ENCODE data around the gene BABAM1. TPM values are rescaled to one million over a fixed set of nuclear protein-coding genes. Genes with fewer than 3 reads are reported as not detected.

The BABAM1 gene
- total RNA-seq, 1 donor from 2014 or later: 92.2 TPM

DNA sequence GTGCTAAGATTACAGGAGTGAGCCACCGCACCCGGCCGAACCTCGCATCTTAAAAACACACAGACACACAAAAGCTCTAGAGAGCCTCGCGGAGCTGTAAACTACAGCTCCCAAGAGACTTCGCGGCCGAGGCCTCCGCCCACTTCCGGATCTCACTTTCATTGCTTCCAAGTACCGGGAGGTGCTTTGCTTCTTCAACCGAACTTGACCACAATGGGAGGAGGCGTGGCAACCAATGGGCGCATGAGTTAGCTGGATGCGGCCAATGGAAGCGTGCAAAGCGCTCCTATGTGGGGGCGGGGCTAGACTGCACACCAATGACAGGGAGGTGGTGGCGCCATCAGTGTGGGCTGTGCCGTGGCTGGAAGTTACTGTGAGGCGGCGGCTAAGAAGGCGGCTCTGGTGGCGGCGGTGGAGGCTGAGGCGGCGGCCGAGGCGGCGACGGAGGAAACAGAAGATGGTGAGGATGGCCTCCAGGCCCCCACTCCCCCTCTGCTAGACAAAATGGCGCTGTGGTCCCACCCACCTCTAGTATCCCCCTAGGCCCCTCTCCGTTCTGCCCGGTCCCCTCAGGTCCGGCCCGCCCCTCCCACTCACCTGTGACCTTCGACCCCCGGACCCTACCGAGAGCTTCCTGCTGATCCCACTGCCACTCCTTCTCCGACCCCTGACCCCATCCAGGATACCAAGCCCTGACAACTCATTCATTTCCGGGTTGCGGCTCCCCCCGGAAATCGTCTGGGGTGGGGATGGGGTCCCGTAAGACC, 42.1 kb downstream of the BABAM1 start, which contains the start of gene DDA1:
DDA1 (plus strand) TSS at position 366 of the 767 bp plus-strand sequence; CDS start at position 458, 92 bp downstream.
- H3K4me1 Mint-ChIP-seq: peaks cover 31% of the 10 kb centered on the region
- TF ChIP-seq, protein P1, sequence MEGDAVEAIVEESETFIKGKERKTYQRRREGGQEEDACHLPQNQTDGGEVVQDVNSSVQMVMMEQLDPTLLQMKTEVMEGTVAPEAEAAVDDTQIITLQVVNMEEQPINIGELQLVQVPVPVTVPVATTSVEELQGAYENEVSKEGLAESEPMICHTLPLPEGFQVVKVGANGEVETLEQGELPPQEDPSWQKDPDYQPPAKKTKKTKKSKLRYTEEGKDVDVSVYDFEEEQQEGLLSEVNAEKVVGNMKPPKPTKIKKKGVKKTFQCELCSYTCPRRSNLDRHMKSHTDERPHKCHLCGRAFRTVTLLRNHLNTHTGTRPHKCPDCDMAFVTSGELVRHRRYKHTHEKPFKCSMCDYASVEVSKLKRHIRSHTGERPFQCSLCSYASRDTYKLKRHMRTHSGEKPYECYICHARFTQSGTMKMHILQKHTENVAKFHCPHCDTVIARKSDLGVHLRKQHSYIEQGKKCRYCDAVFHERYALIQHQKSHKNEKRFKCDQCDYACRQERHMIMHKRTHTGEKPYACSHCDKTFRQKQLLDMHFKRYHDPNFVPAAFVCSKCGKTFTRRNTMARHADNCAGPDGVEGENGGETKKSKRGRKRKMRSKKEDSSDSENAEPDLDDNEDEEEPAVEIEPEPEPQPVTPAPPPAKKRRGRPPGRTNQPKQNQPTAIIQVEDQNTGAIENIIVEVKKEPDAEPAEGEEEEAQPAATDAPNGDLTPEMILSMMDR (IDR thresholded peaks at IDR 0.05; ENCODE audit: unreplicated experiment): no peak
- H3K36me3 Mint-ChIP-seq: peaks cover 7% of the 10 kb centered on the region
- H3K4me3 Mint-ChIP-seq: peak within 1 kb of the TSS; percentile 97
- peak within 1 kb of the TSS; percentile 94 for H3K27ac Mint-ChIP-seq
- H3K27me3 Mint-ChIP-seq (ENCODE audit: low read depth): no peaks in the 10 kb centered on the region
- H3K9me3 Mint-ChIP-seq: no peaks in the 10 kb centered on the region
- peak; percentile 96 to 98 for DNase-seq (ENCODE audit: low spot score in 2 of 2, unreplicated experiment in 2 of 2)

- DNase-seq (ENCODE audit: low spot score in 2 of 2, unreplicated experiment in 2 of 2): no peak
- Mint-ChIP-seq H3K27me3 (ENCODE audit: low read depth) (no peaks in the 10 kb centered on the region), H3K4me1 (peaks cover 28% of the 10 kb centered on the region), H3K4me3 (peak overlapping the region; percentile 97), H3K9me3 (no peaks in the 10 kb centered on the region), H3K27ac (peak overlapping the region; percentile 94), H3K36me3 (peaks cover 7% of the 10 kb centered on the region)
- TF ChIP-seq, protein P1 (IDR thresholded peaks at IDR 0.05; ENCODE audit: unreplicated experiment): no peak
Observed at GRCh38 chr19:17309965-17310461, 42.8 kb downstream of the BABAM1 start.

GRCh38 chr19:17311455-17312188, 44.4 kb downstream of the BABAM1 start:
- Mint-ChIP-seq H3K9me3 (no peaks in the 10 kb centered on the region), H3K4me3 (peak overlapping the region; percentile 37), H3K27me3 (ENCODE audit: low read depth) (no peaks in the 10 kb centered on the region), H3K36me3 (peaks cover 15% of the 10 kb centered on the region), H3K4me1 (peaks cover 20% of the 10 kb centered on the region), H3K27ac (peak overlapping the region; percentile 22)
- no peak for DNase-seq (ENCODE audit: low spot score in 2 of 2, unreplicated experiment in 2 of 2)
- TF ChIP-seq, protein P1 (IDR thresholded peaks at IDR 0.05; ENCODE audit: unreplicated experiment): no peak

GRCh38 chr19:17312189-17313113, 45.2 kb downstream of the BABAM1 start:
- no peak overlapping the region for H3K4me3 Mint-ChIP-seq
- DNase-seq (ENCODE audit: low spot score in 2 of 2, unreplicated experiment in 2 of 2): no peak
- peaks cover 20% of the 10 kb centered on the region for H3K4me1 Mint-ChIP-seq
- H3K27ac Mint-ChIP-seq: no peak overlapping the region
- no peaks in the 10 kb centered on the region for H3K27me3 Mint-ChIP-seq (ENCODE audit: low read depth)
- TF ChIP-seq, protein P1 (IDR thresholded peaks at IDR 0.05; ENCODE audit: unreplicated experiment): no peak
- H3K9me3 Mint-ChIP-seq: no peaks in the 10 kb centered on the region
- peaks cover 16% of the 10 kb centered on the region for H3K36me3 Mint-ChIP-seq

GRCh38 chr19:17314007-17314593, 46.9 kb downstream of the BABAM1 start:
- H3K36me3 Mint-ChIP-seq: peaks cover 19% of the 10 kb centered on the region
- no peak overlapping the region for H3K27ac Mint-ChIP-seq
- H3K9me3 Mint-ChIP-seq: no peaks in the 10 kb centered on the region
- no peak overlapping the region for H3K4me3 Mint-ChIP-seq
- no peak for DNase-seq (ENCODE audit: low spot score in 2 of 2, unreplicated experiment in 2 of 2)
- no peaks in the 10 kb centered on the region for H3K27me3 Mint-ChIP-seq (ENCODE audit: low read depth)
- peaks cover 12% of the 10 kb centered on the region for H3K4me1 Mint-ChIP-seq
- TF ChIP-seq, protein P1 (IDR thresholded peaks at IDR 0.05; ENCODE audit: unreplicated experiment): no peak
